Activated T-cell treated with anti-CD3 and anti-CD28 coated beads, Interleukin-2, amount 50 U/mL, for 4 hours (primary cell): ENCODE measurements around the gene CPNE2. TPM values are rescaled to one million over a fixed set of nuclear protein-coding genes. Genes with fewer than 3 reads are reported as not detected.
"Not testable (repeated sequence)": the region's sequence is repeated elsewhere in the genome, so short reads cannot be mapped to it uniquely, and the experiment has no call there.

Experiments
- ATAC-seq, 2 donors: fragments of 200-7000 bp; cut with Tn5 transposase; one replicate each; pipeline ENCODE4 v1.10.0; 2021
- DNase-seq: peaks from one replicate; pipeline ENCODE4 v3.0.0-alpha.2; 2020
- H3K27me3 Mint-ChIP-seq: one replicate; pipeline ENCODE4 v1.8.0; 2021; ENCODE audit warnings: low read depth, mixed read lengths
- H3K36me3 Mint-ChIP-seq: one replicate; pipeline ENCODE4 v1.8.0; 2022; ENCODE audit warnings: mixed read lengths; ENCODE audit not compliant: insufficient read depth
- H3K4me1 Mint-ChIP-seq: one replicate; pipeline ENCODE4 v1.8.0; 2021; ENCODE audit warnings: low read depth, mixed read lengths
- H3K4me3 Mint-ChIP-seq: one replicate; pipeline ENCODE4 v1.8.0; 2021; ENCODE audit warnings: mild to moderate bottlenecking, moderate library complexity, mixed read lengths
- H3K9me3 Mint-ChIP-seq: one replicate; pipeline ENCODE4 v1.8.0; 2021; ENCODE audit warnings: mixed read lengths
- total RNA-seq, 3 donors: library from RNA; stranded (reverse); gene quantifications; one replicate each; pipeline ENCODE4 v1.2.1, GENCODE V29; 2021

The CPNE2 gene
- total RNA-seq, 3 donors from 2014 or later, result 2.4 to 4.0 (median 2.9) TPM

DNA sequence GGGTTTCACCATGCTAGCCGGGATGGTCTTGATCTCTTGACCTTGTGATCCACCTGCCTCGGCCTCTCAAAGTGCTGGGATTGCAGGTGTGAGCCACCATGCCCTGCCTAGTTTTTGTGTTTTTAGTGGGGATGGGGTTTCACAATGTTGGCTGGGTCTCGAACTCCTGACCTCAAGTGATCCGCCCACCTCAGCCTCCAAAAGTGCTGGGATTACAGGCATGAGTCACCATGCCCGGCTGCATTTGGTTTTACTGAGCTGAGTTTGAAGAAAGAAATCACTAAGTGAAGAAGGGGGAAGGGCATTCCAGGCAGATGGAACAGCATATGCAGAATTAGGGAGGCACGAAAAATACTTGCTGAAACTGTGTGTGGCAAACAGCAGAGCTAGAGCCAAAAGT lies 7.6 kb downstream of the CPNE2 start:
- not testable (repeated sequence) for H3K4me1 Mint-ChIP-seq, H3K36me3 Mint-ChIP-seq, H3K9me3 Mint-ChIP-seq, ATAC-seq, H3K4me3 Mint-ChIP-seq, H3K27me3 Mint-ChIP-seq, DNase-seq

DNA sequence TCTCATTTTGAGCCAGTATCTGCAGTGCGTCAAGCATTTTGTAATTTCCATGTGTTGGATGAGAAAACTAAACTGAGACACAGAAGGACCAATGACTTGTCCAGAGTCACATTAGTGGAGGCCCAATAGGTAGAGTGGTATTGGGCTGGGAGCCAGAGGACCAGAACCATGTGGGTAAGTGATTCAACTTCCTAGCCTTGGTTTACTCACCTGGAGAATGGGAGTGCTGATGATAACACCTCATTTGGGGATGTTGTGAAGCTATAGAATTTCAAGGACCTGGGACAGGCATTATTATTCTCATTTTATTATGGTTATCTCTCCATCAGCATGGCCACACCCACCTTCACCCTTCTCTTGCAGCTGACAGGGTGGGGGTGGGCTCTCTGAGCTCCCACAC lies 8.1 kb downstream of the CPNE2 start:
- no peak overlapping the region for H3K4me3 Mint-ChIP-seq
- H3K4me1 Mint-ChIP-seq, result peaks cover 12% of the 10 kb centered on the region
- H3K36me3 Mint-ChIP-seq, result no peaks in the 10 kb centered on the region
- ATAC-seq (no peak), DNase-seq (no peak)
- no peaks in the 10 kb centered on the region for H3K9me3 Mint-ChIP-seq
- no peaks in the 10 kb centered on the region for H3K27me3 Mint-ChIP-seq

GRCh38 chr16:57102888-57103851 lies 10.8 kb downstream of the CPNE2 start:
- no peak overlapping the region for H3K4me3 Mint-ChIP-seq

DNA sequence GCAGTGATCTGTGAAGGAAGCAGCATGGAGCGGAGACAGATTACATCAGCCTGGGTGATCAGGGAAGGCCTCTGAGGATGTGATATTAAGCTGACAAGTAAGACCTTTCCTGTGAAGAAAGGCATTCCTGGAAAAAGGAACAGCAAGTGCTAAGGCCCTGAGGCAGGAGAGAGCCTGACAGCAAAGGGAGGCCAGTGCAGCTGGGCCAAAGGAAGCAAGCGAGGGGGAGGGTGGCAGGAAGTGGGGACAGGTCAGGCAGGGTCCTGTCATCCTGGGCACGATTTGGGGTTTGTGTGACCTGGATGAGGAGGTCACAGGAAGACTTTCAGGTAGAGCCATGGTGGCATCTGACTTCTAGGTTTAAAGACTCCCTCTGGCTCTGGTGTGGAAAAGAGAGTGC lies 12.3 kb downstream of the CPNE2 start:
- H3K27me3 Mint-ChIP-seq, result no peaks in the 10 kb centered on the region
- ATAC-seq, result no peak
- peaks cover 12% of the 10 kb centered on the region for H3K4me1 Mint-ChIP-seq
- H3K36me3 Mint-ChIP-seq, result no peaks in the 10 kb centered on the region
- H3K9me3 Mint-ChIP-seq, result no peaks in the 10 kb centered on the region
- H3K4me3 Mint-ChIP-seq, result no peak overlapping the region
- no peak for DNase-seq

More at GRCh38 chr16:57102888-57103851, 10.8 kb downstream of the CPNE2 start:
- Mint-ChIP-seq H3K27me3 (no peaks in the 10 kb centered on the region), H3K4me1 (peaks cover 12% of the 10 kb centered on the region), H3K36me3 (no peaks in the 10 kb centered on the region), H3K9me3 (no peaks in the 10 kb centered on the region)
- ATAC-seq, result no peak
- no peak for DNase-seq

- no peak for ATAC-seq
Measured at GRCh38 chr16:57105184-57105583, 12.8 kb downstream of the CPNE2 start.

GRCh38 chr16:57106767-57107166 lies 14.4 kb downstream of the CPNE2 start:
- Mint-ChIP-seq H3K36me3 (no peaks in the 10 kb centered on the region), H3K4me3 (no peak overlapping the region), H3K9me3 (no peaks in the 10 kb centered on the region), H3K4me1 (peaks cover 9% of the 10 kb centered on the region), H3K27me3 (no peaks in the 10 kb centered on the region)
- ATAC-seq (no peak), DNase-seq (no peak)

More at GRCh38 chr16:57105184-57105583, 12.8 kb downstream of the CPNE2 start:
- H3K27me3 Mint-ChIP-seq, result no peaks in the 10 kb centered on the region
- no peak overlapping the region for H3K4me3 Mint-ChIP-seq
- no peak for DNase-seq
- no peaks in the 10 kb centered on the region for H3K36me3 Mint-ChIP-seq
- peaks cover 12% of the 10 kb centered on the region for H3K4me1 Mint-ChIP-seq
- H3K9me3 Mint-ChIP-seq, result no peaks in the 10 kb centered on the region

GRCh38 chr16:57107321-57107922 lies 15.0 kb downstream of the CPNE2 start:
- no peak overlapping the region for H3K4me3 Mint-ChIP-seq

GRCh38 chr16:57108432-57108831 lies 16.0 kb downstream of the CPNE2 start:
- H3K4me1 Mint-ChIP-seq, result peaks cover 9% of the 10 kb centered on the region
- no peak overlapping the region for H3K4me3 Mint-ChIP-seq
- ATAC-seq (no peak), DNase-seq (no peak)
- no peaks in the 10 kb centered on the region for H3K9me3 Mint-ChIP-seq
- H3K27me3 Mint-ChIP-seq, result no peaks in the 10 kb centered on the region
- no peaks in the 10 kb centered on the region for H3K36me3 Mint-ChIP-seq

More at GRCh38 chr16:57107321-57107922, 15.0 kb downstream of the CPNE2 start:
- H3K4me1 Mint-ChIP-seq, result peaks cover 9% of the 10 kb centered on the region
- no peaks in the 10 kb centered on the region for H3K27me3 Mint-ChIP-seq
- H3K36me3 Mint-ChIP-seq, result no peaks in the 10 kb centered on the region
- no peaks in the 10 kb centered on the region for H3K9me3 Mint-ChIP-seq
- no peak for ATAC-seq
- DNase-seq, result no peak

GRCh38 chr16:57109259-57110105 lies 17.1 kb downstream of the CPNE2 start:
- not testable (repeated sequence) for H3K4me1 Mint-ChIP-seq, H3K4me3 Mint-ChIP-seq, DNase-seq, H3K27me3 Mint-ChIP-seq, H3K36me3 Mint-ChIP-seq, H3K9me3 Mint-ChIP-seq, ATAC-seq

DNA sequence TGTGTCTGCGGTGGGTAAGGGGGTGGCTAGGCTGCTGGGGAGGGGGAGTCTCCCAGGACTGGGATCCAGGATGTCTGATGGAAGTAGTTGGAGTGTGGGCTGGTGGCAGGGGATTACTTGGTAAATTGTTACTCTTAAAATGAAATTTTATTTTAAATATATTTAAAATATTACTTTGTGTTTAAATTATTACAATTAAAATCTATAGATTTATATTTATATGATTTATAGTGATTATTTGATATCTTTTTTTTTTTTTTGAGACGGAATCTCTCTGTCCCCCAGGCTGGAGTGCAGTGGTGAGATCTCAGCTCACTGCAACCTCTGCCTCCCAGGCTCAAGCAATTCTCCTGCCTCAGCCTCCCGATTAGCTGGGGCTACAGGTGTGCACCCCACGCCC lies 18.6 kb downstream of the CPNE2 start:
- Mint-ChIP-seq H3K27me3 (no peaks in the 10 kb centered on the region), H3K36me3 (no peaks in the 10 kb centered on the region), H3K4me1 (no peaks in the 10 kb centered on the region), H3K4me3 (no peak overlapping the region), H3K9me3 (no peaks in the 10 kb centered on the region)
- ATAC-seq (no peak), DNase-seq (no peak)

DNA sequence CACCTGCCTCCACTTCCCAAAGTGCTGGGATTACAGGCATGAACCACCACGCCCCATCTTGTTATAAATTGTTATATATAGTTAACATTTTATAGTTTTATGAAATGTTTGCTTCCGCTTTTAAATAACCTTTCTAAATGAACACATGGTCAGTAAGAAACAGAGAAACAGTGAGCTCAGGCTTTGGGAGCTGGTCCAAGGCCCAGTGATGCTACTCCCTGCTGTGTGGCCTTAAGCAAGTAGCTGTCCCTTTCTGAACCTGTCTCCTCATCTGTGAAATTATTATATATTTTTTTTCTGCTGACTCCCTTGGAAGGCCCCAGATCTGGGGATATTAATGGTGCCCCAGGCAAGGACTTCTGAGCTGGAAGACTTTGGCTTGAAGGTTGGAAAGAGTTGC lies 19.0 kb downstream of the CPNE2 start:
- no peaks in the 10 kb centered on the region for H3K9me3 Mint-ChIP-seq
- ATAC-seq, result no peak
- H3K27me3 Mint-ChIP-seq, result no peaks in the 10 kb centered on the region
- DNase-seq, result no peak
- H3K4me1 Mint-ChIP-seq, result no peaks in the 10 kb centered on the region
- H3K4me3 Mint-ChIP-seq, result no peak overlapping the region
- H3K36me3 Mint-ChIP-seq, result no peaks in the 10 kb centered on the region

DNA sequence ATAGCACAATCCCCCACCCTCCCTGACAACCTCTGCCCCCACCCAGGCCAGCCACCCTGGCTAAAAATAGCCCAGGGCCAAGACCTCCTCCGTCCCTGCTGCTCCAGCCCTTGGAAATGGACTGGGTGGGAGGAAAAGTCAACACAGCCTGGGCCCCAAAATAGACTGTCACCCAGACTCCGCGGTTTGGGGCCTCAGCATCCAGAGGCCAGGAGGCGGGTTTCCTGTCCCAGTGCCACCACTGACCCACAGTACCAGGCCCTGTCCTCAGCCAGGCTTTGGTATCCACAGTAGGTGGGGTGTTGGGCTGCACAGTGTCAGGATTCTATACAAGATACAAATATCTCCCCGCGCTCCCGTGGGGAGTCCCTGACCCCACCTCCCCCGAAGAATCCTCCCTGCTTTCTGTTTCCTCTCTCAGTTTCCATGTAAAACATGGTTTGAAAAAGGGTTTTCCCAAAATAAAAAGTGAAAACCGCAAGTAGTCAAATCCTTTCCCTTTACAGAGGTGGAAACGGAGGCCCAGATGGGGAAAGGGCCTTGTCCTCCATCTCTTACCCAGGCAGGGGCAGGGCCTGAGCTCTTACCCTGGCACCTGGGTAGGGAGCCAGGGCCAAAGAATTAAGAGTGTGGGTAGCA lies 20.1 kb downstream of the CPNE2 start:
- Mint-ChIP-seq H3K27me3 (no peaks in the 10 kb centered on the region), H3K9me3 (no peaks in the 10 kb centered on the region), H3K4me1 (no peaks in the 10 kb centered on the region), H3K4me3 (no peak overlapping the region), H3K36me3 (no peaks in the 10 kb centered on the region)
- DNase-seq (no peak), ATAC-seq (no peak)

GRCh38 chr16:57113042-57113453 lies 20.7 kb downstream of the CPNE2 start:
- no peak for DNase-seq
- no peaks in the 10 kb centered on the region for H3K27me3 Mint-ChIP-seq
- no peak overlapping the region for H3K4me3 Mint-ChIP-seq
- no peaks in the 10 kb centered on the region for H3K9me3 Mint-ChIP-seq
- no peak for ATAC-seq
- no peaks in the 10 kb centered on the region for H3K36me3 Mint-ChIP-seq
- no peaks in the 10 kb centered on the region for H3K4me1 Mint-ChIP-seq

- H3K9me3 Mint-ChIP-seq, result no peaks in the 10 kb centered on the region
- H3K27me3 Mint-ChIP-seq, result no peaks in the 10 kb centered on the region
Measured at GRCh38 chr16:57113664-57114063, 21.3 kb downstream of the CPNE2 start.

More at GRCh38 chr16:57113664-57114063, 21.3 kb downstream of the CPNE2 start:
- Mint-ChIP-seq H3K36me3 (no peaks in the 10 kb centered on the region), H3K4me3 (no peak overlapping the region), H3K4me1 (no peaks in the 10 kb centered on the region)
- ATAC-seq (no peak), DNase-seq (no peak)
